GM19043 (cell line): ENCODE results near the gene DGKH.
"Not testable (repeated sequence)": the region's sequence is repeated elsewhere in the genome, so short reads cannot be mapped to it uniquely, and the experiment has no call there.

Source experiments
- ATAC-seq: cut with Tn5 transposase; IDR thresholded peaks from one replicate; pipeline ENCODE4 v1.9.1; 2021; ENCODE audit warnings: low read depth; ENCODE audit not compliant: unreplicated experiment

The DGKH gene

DNA sequence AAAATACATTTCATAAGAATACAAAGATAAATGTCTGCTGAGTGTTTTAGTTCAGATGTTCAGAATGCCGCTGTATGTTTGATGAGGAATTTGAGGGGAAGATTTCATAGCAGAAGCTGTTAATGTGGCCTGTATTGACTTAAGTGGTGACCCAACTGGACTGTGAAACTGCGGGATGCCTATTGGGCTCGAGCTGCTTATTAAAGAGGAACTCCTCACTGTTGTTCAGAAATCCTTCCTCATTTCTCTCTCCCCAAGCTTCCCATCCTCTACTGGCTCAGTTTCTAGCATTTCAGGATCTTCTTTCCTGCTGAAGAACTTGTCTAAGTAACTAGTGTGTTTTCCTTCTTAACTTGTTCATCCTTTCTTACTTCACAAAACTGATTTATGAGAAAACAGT is 20.4 kb downstream of the DGKH start:
- ATAC-seq = no peak

DNA sequence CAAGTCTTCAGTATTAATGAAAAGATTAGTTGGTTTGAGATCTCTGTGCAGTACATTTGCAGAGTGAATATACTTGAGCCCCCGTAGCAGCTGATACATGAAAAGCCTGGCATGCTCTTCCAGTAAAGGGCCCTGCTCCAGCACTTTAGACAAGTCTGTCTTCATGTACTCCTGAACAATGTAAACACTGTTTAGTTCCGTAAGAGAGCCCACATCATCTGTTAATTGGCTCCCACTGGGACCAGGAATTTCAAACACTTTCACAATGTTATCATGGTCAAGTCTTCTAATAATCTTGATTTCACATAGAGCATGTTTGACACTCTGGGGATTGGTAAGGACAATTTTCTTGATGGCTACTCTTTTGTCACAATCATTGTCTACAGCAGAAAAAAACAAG is 22.2 kb downstream of the DGKH start:
- not testable (repeated sequence) for ATAC-seq

GRCh38 chr13:42071179-42071578 is 22.7 kb downstream of the DGKH start:
- not testable (repeated sequence) for ATAC-seq

DNA sequence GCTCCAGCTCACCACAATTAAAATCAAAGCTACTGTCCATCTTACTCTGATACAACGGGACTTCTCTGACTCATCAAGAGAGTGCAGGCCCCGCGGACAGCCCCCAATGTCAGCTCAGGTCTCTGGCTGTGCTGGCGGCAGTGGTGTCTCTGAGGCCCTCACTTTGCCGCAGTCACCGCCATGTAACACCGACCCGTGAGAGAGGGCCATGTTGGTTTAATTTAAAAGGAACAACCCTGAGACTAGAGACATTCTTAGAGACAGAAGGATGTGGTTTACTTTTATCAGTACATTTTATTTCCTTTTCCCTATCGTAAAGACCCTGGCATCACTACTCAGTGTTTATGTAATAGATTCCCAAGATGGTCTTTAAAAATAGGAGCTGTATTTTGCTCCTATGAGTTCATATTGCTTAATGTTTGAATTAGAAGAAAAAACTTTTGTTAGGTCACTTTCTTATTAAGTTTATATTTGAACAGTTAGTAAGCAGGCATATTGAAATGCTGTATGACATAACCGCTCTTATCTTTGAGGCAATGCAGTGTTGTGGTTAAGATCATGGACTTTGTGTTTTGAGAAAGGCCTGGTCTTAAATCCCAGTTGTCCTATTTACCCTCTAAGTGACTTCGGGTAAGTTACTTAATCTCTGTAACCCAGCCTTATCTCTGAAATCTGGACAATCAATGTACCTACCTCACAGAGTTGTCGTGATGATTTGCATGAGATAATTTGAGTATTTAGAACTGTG is 23.4 kb downstream of the DGKH start:
- ATAC-seq = no peak

DNA sequence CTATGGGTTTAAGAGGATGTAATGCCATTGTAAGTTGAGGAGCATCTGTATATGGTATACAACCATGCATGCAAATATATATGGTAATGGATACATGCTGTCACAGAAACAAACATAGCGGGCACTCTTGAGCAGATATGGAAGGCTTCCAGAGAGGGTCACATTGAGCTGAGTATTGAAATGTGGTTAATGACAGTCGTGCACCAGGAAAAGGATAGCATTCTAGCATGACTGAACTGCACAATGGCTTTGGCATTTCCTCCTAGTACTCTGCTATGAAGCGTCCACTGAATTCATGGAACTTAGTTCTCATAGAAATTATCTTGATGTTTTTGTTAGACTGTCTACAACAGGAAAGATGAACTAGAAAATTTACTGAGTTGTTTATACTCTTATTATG is 25.2 kb downstream of the DGKH start:
- no peak for ATAC-seq

DNA sequence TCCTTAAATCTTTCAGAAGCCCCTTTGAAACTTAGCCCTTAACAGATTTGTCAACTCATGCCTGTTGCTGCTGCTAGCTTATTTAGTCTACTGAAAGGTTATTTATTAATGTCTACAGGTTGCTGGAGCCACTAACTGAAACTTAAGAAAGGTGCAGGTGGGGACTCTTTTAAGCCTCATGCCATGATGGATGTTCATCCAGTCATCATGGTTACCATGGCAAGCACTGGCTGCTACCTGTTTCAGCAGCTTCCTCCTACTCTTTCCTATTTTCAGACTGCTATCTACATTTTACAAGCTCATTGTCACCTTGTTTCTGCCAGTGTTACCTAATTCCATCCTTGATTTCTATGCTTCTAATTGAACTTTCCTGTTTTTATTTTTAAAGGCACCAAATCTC is 27.1 kb downstream of the DGKH start:
- ATAC-seq = no peak

GRCh38 chr13:42076309-42076713 is 27.9 kb downstream of the DGKH start:
- no peak for ATAC-seq

DNA sequence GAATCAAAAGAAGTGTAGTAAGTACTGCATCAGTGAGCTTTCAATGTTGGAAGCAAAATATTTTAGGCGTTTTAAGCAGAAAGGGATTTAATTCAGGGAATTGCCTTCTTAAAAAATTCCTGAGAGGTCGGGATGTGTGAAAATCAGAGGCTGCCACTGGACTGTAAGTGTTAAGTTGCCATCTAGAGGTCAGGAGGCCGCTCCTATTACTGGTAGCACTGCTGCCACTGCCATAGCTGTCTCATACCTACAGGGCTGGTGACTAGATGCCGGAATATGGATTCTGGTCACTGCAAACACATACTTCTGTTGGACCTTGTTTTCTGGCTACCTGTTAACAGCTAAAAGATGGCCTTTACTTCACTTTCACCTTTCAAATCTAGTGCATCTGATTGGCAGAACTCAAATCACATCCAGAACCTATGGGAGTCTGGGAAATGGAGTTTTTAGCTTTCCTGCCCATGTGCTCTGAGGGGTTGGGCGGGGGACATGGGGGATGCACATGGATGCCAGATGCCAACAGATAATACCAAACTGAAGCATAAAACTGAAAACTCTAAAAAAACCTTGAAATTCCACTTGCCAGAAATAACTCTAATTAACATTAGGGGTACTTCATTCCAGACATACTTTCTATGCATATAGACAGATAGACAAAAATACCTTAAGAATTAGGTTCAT is 29.8 kb downstream of the DGKH start:
- ATAC-seq = no peak

DNA sequence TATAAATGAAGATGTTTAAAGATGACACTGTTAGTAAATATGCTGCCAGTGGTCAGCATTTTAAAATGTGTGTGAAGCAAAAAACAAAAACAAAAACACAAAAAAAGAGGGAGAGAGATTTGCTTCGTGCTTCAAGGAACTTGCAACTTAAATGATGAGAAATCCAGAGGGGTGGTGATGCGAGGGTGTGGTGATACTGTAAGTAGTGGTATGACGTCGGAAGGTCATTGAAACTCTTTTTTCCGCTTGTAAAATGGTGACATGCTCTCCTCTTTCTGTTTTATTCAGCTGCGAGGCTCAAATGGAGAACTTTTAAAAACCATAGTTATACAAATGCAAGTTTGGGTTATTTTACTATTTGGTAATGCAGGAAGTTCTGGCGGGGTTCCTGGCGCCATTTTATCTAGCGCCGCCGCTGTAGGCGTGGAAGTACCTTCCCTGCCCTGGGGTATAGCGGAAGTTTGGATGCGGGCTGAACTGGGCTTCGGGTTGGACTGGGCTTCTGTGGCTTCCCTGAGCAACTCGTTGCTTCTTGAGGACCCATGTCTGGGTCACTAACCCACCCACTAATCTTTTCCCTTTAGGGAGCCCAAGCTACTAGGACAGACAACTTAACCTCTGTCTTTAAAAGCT is 34.8 kb downstream of the DGKH start:
- no peak for ATAC-seq

GRCh38 chr13:42084722-42085121 is 36.3 kb downstream of the DGKH start:
- ATAC-seq = no peak

GRCh38 chr13:42086582-42086981 is 38.1 kb downstream of the DGKH start:
- ATAC-seq = no peak

DNA sequence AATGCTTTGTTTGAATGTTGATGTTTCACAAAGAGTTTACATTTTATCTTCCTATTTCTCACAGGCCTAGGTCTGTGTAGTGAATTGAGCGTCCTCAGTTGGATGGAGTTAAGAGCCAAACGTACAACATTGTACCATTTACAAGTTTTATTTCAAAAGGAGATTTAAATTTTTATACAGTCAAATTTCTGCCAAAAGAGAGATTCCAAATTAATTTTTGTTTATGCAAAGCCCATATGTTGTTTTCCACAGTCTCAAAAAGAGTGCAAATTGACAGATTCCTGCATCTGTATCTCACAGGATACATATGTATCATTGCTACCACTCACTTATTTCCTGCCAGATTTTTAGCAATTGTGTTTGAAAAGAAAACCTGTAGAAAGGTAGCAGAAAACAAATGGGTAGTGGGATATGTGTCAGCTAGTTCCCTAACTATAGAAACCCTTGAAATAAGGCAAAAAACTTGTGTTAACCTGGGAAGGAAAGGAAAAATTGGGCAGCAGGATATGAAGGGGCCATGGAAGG is 46.1 kb downstream of the DGKH start:
- ATAC-seq = no peak

DNA sequence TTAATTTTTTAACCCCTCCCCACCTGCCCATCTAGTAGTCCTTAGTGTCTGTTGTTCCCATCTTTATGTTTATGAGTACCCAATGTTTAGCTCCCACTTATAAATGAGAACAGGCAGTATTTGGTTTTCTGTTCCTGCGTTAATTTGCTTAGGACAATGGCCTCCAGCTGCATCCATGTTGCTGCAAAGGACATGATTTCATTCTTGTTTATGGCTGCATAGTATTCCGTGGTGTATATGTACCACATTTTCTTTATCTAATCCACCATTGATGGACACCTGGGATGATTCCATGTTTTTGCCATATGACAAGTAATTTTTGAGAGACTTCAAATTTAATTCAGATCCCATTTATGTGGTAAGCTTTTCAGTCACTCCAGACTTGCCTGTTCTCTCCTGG is 47.8 kb downstream of the DGKH start:
- ATAC-seq = not testable (repeated sequence)

DNA sequence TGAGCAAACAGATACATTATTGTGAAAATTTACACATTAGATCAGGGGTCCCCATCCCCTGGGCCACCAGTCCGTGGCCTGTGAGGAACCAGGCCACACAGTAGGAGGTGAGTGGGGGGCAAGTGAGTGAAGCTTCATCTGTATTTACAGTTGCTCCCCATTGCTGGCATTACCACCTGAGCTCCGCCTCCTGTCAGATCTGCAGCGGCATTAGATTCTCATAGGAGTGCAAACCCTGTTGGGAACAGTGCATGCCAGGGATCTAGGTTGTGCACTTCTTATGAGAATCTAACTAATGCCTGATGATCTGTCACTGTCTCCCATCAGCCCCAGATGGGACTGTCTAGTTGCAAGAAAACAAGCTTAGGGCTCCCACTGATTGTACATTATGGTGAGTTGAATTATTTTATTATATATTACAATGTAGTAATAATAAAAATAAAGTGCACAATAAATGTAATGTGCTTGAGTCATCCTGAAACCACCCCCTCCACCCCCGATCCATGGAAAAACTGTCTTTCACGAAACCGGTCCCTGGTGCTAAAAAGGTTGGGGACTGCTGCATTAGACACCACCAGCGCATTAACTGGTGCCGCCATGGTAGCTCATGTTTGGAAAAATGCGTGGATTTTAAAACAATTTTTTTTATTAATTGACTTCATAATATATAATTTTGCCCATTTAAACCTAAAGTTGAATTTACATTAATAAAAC is 51.7 kb downstream of the DGKH start:
- no peak for ATAC-seq

DNA sequence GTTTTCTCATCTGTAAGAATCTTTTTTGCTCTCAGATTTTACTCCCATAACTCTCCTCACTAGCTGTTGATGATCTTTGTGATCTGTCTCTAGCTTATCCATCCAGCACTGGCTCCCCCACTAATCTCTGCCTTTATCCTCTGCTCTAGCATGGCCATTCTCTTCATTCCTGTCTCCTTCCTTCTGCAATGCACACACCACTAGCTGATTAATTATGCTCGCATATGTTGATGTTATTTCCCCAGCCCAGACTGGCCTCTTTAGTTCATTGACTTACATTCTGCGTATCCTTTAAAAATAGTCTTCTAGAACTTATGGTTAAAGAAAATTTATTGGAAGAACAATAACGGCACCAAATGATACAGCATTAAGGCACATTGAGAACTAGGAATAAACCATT is 52.5 kb downstream of the DGKH start:
- ATAC-seq = no peak

GRCh38 chr13:42101821-42102585 is 53.6 kb downstream of the DGKH start:
- ATAC-seq = no peak

- no peak for ATAC-seq
These were observed 54.8 kb downstream of the DGKH start for GRCh38 chr13:42102961-42103865.

GRCh38 chr13:42106998-42107397 is 58.5 kb downstream of the DGKH start:
- ATAC-seq = no peak

GRCh38 chr13:42107421-42107820 is 59.0 kb downstream of the DGKH start:
- no peak for ATAC-seq
